Measurements from ENCODE around the gene SLC22A23. TPM values are rescaled to one million over a fixed set of nuclear protein-coding genes. Genes with fewer than 3 reads are reported as not detected.

Gene SLC22A23
- total RNA-seq, 1 experiment from 2014 or later = 2.7 TPM

- DNase-seq (ENCODE audit: low read depth) = peak; percentile 36
Observed at GRCh38 chr6:3422435-3423070, 34.3 kb downstream of the SLC22A23 start.

GRCh38 chr6:3421791-3422434 lies 34.9 kb downstream of the SLC22A23 start:
- peak; percentile 85 for DNase-seq (ENCODE audit: low read depth)

GRCh38 chr6:3421143-3421542 lies 35.7 kb downstream of the SLC22A23 start:
- DNase-seq (ENCODE audit: low read depth) = no peak

- DNase-seq (ENCODE audit: low read depth) = peak; percentile 85
Observed at GRCh38 chr6:3419624-3420272, 37.1 kb downstream of the SLC22A23 start.

GRCh38 chr6:3418496-3419060 lies 38.3 kb downstream of the SLC22A23 start:
- DNase-seq (ENCODE audit: low read depth) = peak; percentile 17

GRCh38 chr6:3417473-3417872 lies 39.4 kb downstream of the SLC22A23 start:
- no peak for DNase-seq (ENCODE audit: low read depth)

- no peak for DNase-seq (ENCODE audit: low read depth)
Observed at GRCh38 chr6:3415490-3415889, 41.4 kb downstream of the SLC22A23 start.

- DNase-seq (ENCODE audit: low read depth) = no peak
Observed at GRCh38 chr6:3415082-3415453, 41.8 kb downstream of the SLC22A23 start.

GRCh38 chr6:3414327-3415081 lies 42.3 kb downstream of the SLC22A23 start:
- DNase-seq (ENCODE audit: low read depth) = peak; percentile 64

- DNase-seq (ENCODE audit: low read depth) = no peak
Observed at GRCh38 chr6:3413592-3413991, 43.3 kb downstream of the SLC22A23 start.

- no peak for DNase-seq (ENCODE audit: low read depth)
Observed at GRCh38 chr6:3412779-3413500, 43.9 kb downstream of the SLC22A23 start.

GRCh38 chr6:3411967-3412778 lies 44.7 kb downstream of the SLC22A23 start:
- DNase-seq (ENCODE audit: low read depth) = no peak

GRCh38 chr6:3410385-3411360 lies 46.2 kb downstream of the SLC22A23 start:
- peak; percentile 77 for DNase-seq (ENCODE audit: low read depth)

- no peak for DNase-seq (ENCODE audit: low read depth)
Observed at GRCh38 chr6:3409699-3410384, 47.0 kb downstream of the SLC22A23 start.

- no peak for DNase-seq (ENCODE audit: low read depth)
Observed at GRCh38 chr6:3408665-3409064, 48.2 kb downstream of the SLC22A23 start.

- no peak for DNase-seq (ENCODE audit: low read depth)
Observed at GRCh38 chr6:3407840-3408239, 49.0 kb downstream of the SLC22A23 start.

GRCh38 chr6:3406891-3407809 lies 49.7 kb downstream of the SLC22A23 start:
- no peak for DNase-seq (ENCODE audit: low read depth)

Data from Daoy (cell line).